Astrocyte of the spinal cord (primary cell): Measurements from ENCODE around the gene TXNIP.

ENCODE experiments used
- DNase-seq: peaks from one replicate; pipeline ENCODE4 v3.0.0; 2011; ENCODE audit warnings: low read depth, low spot score
- H3K4me3 ChIP-seq: 2 replicates; pipeline ENCODE4 v1.5.1; 2011; ENCODE audit warnings: low read depth, mild to moderate bottlenecking, low read length, moderate library complexity
- in situ Hi-C: cut with HindIII; loops from 2 replicates; pipeline ENCODE4 v1.10.0; 2017; ENCODE audit warnings: low sequenced_read_pairs
- TF ChIP-seq, protein P1 (sequence below): IDR thresholded peaks from 2 replicates; pipeline ENCODE4 v1.5.1; 2012; ENCODE audit warnings: low read depth, mild to moderate bottlenecking, low read length, inconsistent platforms

Gene TXNIP

DNA sequence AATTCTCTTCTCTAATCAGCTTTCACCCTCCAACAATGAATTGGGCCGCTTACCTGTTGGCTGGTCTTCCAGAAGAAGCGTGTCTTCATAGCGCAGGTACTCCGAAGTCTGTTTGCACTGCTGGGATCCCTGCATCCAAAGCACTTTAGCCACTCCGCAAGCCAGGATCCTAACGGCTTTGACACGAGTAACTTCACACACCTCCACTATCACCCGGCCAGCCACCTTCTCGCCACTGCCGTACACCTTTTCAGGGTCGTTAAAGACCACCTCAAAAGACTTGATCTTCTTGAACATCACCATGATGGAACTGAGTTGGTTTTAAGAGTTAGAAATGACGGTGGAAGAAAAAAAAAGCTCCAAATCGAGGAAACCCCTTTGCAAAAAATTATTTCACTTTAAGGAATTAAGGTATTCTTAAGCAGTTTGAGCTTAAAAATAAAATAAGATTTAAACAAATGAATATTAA, 381 bp downstream of the TXNIP start:
- TF ChIP-seq, protein P1, sequence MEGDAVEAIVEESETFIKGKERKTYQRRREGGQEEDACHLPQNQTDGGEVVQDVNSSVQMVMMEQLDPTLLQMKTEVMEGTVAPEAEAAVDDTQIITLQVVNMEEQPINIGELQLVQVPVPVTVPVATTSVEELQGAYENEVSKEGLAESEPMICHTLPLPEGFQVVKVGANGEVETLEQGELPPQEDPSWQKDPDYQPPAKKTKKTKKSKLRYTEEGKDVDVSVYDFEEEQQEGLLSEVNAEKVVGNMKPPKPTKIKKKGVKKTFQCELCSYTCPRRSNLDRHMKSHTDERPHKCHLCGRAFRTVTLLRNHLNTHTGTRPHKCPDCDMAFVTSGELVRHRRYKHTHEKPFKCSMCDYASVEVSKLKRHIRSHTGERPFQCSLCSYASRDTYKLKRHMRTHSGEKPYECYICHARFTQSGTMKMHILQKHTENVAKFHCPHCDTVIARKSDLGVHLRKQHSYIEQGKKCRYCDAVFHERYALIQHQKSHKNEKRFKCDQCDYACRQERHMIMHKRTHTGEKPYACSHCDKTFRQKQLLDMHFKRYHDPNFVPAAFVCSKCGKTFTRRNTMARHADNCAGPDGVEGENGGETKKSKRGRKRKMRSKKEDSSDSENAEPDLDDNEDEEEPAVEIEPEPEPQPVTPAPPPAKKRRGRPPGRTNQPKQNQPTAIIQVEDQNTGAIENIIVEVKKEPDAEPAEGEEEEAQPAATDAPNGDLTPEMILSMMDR: no peak
- DNase-seq: no peak
- in situ Hi-C loops: no loop called here
- peak overlapping the region; percentile 97 for H3K4me3 ChIP-seq

DNA sequence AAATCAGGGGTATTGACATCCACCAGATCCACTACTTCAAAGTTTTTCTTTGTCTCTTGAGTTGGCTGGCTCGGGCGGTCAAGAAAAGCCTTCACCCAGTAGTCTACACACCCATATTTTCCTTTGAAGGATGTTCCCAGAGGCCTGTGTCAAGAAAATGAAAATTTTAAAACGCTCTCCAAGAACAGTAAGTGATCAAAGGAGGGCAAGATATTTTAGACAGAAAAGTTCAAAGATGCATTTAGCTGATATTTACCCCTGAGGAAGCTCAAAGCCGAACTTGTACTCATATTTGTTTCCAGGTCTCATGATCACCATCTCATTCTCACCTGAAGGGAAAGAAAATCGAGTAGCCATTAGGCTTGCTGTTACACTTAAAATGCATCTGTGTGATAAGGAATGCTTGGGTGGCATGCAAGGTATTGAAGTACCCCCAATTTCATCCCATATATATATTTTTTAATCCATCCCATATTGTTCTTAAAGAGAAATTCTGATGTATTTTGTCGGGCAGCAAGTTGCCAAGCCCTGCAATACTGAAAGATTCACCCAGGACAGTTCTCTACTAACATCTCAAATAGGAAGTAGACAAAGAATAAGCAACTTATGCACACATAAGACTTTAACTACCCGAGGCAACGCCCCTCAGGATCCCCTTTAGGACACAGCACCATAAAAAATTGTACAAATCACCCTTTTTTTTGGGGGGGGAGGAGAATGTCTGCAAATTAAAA, 1.1 kb downstream of the TXNIP start:
- H3K4me3 ChIP-seq: peak overlapping the region; percentile 97
- DNase-seq: no peak
- TF ChIP-seq, protein P1: no peak
- in situ Hi-C loops: no loop called here

DNA sequence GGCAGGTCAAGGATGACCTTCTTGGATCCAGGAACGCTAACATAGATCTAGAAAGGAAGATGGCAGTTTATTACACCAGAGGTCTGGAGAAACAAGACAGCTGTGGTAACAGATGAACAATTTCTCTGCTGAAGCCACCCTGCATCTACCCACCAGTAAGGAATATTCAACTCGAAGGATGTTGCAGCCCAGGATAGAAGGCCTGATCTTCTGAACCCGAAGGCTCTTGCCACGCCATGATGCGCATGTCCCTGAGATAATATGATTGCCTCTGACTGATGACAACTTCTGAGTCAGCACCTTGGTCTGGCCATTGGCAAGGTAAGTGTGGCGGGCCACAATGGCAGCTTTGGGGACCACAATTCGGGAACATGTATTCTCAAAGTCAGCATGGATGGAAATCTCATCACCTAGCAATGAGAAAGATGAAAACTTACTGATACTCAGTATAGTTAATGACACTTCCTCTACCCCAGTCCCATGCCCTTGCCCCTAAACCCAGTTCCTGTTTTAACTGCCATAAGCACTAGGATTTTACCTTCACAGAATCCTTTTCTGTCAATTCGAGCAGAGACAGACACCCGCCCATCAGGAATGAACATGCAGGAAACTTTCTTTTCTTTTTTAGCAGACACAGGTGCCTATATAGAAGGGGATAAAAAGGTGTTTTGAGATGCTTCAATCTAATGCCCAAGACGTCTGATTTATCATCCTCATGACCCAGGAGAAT, 1.8 kb downstream of the TXNIP start:
- no peak for DNase-seq
- in situ Hi-C loops: no loop called here

DNA sequence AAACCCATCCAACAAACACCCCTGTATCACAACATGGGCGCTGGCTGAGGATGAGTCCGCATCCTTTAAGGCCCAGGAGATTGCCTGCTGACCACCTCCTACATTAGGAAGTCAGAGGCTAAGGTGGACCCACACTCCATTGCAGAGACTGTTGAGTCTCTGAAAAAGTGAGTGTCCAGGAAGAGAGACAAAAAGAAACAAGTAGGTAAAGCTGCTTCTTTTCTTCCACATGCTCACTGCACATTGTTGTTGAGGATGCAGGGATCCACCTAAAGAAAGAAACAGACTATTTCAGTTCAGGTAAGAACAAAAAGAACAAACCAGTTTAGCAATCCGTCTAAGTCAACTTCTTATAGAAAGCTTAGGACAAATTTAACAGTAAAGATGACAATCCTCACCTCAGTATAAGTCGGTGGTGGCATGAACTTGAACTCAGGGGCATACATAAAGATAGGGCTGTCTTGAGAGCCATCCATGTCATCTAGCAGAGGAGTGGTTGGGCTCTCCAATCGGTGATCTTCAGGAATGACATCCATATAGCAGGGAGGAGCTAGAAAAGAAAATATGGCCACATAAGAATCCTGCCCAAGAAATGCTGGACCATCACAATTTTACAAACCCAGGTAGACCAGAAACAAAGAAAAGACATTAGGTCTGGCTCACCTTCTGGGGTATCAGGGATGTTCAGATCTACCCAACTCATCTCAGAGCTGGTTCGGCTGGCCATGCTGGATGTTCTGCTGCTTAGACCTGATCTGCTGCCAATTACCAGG, 2.6 kb downstream of the TXNIP start:
- in situ Hi-C loops: no loop called here
- TF ChIP-seq, protein P1: no peak
- H3K4me3 ChIP-seq: peak overlapping the region; percentile 97
- DNase-seq: no peak

More for the DNA sequence above, 1.8 kb downstream of the TXNIP start:
- H3K4me3 ChIP-seq: peak overlapping the region; percentile 97
- TF ChIP-seq, protein P1: no peak

- DNase-seq: no peak
- TF ChIP-seq, protein P1: no peak
- peak overlapping the region; percentile 97 for H3K4me3 ChIP-seq
- in situ Hi-C loops: no loop called here
Observed at GRCh38 chr1:145992958-145993617, 3.3 kb downstream of the TXNIP start.

GRCh38 chr1:145992502-145992936, 3.9 kb downstream of the TXNIP start:
- TF ChIP-seq, protein P1: no peak
- no peak for DNase-seq
- in situ Hi-C loops: no loop called here
- H3K4me3 ChIP-seq: peak overlapping the region; percentile 97
